HG03103 (cell line): Measurements from ENCODE around the gene RNF167.
"Not testable (repeated sequence)": the region's sequence is repeated elsewhere in the genome, so short reads cannot be mapped to it uniquely, and the experiment has no call there.

Experiments
- ATAC-seq: cut with Tn5 transposase; IDR thresholded peaks from one replicate; pipeline ENCODE4 v1.9.1; 2021; ENCODE audit warnings: low read depth; ENCODE audit not compliant: unreplicated experiment

Gene RNF167

DNA sequence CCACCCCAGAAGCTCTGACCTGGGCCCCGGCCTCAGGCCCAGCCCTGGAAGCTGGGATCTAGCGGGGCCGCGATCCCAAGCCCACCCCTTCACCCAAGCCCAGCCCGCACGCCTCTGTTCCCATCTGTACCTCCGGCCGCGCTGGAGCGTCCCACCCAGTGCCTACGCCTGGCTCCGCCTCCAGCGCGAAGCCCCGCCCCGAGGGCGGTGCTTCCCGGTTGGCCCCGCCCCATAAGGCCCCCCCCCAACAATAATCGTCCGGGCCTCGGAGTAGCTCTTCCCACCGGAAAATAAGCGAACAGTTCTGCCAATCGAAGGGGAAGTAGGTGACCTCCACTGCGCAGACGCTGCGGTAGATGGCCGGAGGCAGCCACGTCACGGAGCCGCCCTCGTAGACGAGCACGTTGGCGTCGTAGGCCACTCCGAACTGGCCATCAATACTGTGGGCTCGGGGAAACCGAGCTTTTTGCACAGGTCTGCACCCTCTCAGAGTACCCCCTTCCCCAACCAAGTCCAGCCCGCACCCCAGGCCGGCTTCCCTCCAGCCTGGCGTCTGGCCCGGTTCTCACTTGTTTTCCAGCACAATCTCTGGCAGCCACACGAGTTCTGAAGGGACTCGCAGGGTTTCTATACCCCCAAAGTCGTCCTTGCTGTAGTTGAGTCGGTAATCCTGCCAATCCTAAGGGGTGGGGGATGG, 38.3 kb upstream of the RNF167 start:
- no peak for ATAC-seq

DNA sequence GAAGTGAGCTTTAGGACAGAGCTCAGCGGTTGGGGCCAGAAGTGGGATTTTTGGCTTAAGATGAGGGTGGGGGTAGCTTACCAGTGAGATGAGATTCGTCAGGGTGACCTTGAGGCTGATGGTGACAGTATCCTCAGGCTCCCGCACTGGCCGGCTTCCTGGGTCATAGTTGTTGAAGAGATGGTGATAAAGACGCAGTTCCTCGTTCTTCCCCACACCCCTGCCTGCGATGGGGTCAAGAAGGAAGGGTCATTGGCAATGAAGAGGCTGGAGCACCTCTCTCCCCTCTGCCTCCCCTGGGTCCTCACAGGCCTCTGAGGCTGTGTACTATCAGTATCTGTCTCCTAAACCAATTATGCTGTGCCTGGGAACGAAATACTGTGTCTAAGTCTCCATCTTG, 37.5 kb upstream of the RNF167 start:
- no peak for ATAC-seq

DNA sequence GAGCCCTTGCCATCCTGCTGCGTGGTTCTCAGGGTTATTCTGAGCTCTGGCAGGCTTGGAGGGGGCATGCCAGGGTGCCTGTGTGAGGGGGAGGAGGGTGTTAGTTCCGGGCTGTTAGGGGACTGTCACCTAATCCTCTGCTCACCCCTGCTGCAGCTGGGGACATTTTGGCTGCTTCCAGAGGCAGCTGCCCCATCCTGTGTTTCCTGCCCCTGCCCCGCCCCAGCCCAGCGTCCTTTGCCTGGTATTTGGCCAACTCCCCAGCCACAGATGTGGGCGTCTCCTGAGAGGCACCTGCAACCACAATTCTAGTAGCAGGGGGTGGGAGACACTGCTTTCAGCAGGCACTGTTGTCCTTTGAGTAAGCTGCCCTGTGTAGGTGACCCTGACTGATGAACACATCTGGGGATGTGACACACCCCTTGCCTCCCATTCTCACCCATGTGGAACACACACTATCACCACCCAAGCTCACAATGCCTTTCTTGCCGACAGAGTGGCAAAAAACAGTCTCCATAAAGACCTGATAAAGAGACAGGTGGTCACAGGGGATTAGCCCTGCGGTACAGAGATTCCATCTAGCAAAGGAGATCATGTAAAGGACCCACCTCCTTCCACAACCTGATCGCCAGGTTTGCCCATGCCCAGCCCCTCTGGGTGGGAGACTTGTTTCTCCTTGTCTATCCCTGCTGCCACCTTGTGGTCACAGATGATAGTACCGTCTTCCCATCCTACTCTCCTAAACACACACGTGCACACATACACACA, 36.8 kb upstream of the RNF167 start, which contains the start of gene CHRNE:
Gene CHRNE (minus strand): TSS at position 48 of the 768 bp plus-strand sequence. CDS start 35 bp downstream, at position 13.
- no peak for ATAC-seq

DNA sequence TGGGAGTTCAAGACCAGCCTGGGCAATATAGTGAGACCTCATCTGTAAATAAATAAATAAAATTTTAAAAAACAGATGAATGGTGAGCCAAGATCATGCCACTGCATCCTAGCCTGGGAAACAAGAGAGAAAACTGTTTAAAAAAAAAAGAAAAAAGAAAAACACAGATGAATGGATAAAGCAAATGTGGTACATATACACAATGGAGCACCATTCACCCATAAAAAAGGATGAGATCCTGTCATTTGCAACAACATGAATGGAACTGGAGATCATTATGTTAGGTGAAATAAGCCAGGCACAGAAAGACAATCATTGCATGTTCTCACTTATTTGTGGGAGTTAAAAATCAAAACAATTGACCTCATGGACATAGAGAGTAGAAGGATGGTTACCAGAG, 33.4 kb upstream of the RNF167 start:
- ATAC-seq = not testable (repeated sequence)

DNA sequence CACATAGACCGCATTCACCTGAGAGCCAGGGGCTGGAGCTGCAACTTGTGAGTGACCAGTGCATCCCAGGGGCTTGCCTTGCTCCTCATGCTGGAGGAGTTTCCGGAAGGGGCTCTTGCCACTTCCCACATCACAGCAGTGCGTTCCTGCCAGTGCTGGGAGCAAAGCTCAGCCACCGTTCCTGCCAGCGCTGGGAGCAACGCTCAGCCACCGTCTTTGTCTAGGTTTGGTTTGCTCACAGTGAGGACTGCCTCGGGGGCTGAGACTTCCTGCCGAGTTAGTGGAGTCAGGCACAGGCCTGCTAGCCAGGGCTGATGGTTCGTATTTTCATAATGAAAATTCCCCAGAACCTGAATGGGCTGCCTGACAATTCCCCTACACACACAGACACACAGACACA, 31.8 kb upstream of the RNF167 start:
- ATAC-seq = no peak

DNA sequence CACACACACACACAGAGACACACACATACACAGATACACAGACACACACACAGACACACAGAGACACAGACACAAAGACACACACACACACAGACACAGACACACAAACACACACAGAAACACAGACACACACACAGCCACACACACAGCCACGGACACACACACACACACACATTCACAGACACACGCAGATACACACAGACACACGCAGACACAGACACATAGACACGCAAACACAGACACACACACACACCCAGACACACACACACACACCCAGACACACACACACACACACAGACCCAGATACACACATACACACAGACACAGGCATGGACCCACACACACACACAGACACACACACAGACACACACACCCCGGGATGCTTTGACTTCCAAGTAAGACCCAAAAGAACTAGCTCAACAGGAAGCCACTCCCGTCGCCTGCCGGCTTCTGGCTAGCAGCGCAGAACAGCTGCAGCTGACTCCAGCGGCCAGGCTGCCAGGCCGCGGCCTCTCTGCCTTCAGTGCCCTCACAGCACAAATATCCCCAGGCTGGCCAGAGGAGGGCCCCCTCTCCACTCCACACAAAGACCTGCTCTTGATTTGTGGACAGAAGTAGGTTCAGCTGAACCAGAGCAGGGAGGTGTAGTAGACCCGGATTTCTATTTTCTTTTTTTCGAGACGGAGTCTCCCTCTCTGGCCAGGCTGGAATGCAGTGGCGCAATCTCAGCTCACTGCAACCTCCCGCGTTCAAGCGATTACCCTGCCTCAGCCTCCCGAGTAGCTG, 31.2 kb upstream of the RNF167 start:
- no peak for ATAC-seq

DNA sequence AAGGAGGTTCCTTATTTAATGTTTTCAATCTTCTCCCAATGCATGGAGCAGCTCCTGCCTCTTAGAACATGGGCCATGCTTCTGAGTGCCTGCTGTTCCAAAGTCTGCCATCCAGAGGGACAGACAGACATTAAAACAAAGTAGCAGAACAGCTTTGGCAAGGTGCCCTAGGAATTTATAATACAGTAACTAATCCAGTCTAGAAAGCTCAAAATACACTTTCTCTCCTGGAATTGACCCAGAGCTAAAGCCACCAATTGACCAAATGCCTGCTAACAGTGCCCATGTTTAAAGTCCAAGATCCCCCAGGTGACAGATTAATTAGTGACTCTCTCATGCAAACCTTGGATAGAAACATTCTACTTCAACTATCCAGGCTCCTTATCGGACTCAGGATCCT, 26.1 kb upstream of the RNF167 start:
- ATAC-seq = no peak

DNA sequence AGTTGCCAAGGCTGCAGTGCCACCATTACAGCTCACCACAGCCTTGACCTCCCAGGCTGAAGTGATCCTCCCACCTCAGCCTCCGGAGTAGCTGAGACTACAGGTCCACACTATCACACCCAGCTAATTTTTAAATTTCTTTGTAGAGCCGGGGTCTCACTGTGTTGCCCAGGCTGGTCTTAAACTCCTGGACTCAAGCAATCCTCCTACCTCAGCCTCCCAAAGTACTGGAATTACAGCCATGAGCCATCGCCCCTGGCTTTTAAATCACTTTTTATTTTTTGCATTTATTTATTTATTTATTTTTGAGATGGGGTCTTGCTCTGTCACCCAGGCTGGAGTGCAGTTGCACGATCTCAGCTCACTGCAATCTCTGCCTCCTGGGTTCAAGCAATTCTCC, 25.5 kb upstream of the RNF167 start:
- ATAC-seq = not testable (repeated sequence)

DNA sequence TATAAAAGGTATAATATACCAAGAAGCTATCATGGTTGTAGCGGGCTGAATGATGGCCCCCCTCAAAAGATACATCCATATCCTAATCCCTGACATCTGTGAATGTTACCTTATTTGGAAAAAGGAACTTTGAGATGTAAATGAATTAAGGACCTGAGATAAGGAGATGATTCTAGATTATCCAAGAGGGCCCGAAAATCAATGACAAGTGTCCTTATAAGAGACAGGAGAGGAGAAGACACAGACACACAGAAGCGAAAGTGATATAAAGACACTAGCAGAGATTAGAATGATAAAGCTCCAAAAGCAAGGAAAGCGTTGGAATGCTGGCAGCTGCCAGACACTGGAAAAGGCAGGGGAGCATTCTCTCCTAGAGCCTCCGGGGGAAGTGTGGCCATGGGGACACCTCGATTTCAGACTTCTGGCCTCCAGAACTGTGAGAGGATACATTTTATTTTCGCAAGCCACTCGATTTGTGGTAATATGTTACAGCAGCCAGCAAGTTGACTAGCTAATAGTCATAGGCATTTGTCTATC, 20.5 kb upstream of the RNF167 start:
- no peak for ATAC-seq

DNA sequence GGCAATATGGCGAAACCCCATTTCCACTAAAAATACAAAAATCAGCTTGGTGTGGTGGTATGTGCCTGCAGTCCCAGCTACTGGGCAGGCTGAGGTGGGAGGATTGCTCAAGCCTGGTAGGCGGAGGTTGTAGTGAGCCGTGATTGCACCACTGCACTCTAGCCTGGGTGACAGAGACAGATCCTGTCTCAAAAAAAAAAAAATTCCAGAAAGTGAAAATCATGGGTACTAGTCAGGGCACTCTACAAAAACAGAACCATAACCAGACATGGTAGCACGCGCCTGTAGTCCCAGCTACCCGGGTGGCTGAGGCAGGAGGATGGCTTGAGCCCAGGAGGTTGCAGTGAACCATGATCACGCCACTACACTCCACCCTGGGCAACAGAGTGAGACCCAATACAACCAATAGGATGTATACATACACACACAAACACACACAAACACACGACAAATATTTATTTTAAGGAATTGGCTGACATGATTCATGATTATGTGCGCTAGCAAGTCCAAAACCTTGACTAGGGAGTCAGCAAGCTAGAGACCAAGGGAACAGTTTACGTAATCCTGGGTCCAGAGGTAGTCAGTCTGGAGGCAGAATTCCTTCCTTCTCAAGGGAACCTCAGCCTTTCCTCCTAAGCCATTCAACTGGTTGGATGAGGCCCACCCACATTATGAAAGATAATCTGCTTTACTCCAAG, 19.6 kb upstream of the RNF167 start:
- no peak for ATAC-seq

DNA sequence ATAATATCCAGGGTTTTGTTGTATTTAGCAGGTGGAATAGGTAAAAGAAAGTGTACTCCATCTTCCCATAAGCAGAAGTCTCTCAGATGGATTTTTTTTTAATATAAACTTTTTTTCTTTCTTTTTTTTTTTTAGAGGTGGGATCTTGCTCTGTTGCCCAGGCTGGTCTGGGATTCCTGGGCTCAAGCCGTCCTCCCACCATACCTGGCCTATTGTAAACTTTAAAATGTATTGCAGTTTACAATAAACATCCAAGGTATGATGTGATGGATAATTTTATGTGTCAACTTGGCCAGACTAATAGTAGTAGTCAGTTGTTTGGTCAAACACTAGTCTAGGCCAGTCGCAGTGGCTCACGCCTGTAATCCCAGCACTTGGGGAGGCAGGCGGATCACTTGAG, 18.7 kb upstream of the RNF167 start:
- ATAC-seq = no peak

DNA sequence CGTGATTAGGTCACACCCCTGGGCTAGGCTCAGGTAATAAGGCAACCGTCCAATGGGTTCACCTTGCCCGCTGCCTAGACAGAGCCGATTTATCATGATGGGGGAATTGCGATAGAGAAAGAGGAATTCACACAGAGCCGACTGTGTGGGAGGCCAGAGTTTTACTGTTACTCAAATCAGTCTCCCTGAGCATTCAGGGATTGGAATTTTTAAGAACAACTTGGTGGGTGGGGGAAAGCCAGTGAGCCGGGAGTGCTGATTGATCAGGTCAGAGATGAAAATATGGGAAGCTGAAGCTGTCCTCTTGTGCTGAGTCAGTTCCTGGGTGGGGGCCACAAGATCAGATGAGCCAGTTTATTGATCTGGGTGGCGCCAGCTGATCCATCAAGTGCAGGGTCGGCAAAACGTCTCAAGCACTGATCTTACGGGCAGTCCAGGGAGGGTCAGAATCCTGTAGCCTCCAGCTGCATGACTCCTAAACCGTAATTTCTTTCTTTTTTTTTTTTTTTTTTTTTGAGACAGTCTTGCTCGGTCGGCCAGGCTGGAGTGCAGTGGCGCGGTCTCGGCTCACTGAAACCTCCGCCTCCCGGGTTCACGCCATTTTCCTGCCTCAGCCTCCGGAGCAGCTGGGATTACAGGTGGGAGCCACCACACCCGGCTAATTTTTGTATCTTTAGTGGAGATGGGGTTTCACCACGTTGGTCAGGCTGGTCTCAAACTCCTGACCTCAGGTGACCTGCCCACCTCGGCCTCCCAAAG, 13.3 kb upstream of the RNF167 start:
- not testable (repeated sequence) for ATAC-seq

DNA sequence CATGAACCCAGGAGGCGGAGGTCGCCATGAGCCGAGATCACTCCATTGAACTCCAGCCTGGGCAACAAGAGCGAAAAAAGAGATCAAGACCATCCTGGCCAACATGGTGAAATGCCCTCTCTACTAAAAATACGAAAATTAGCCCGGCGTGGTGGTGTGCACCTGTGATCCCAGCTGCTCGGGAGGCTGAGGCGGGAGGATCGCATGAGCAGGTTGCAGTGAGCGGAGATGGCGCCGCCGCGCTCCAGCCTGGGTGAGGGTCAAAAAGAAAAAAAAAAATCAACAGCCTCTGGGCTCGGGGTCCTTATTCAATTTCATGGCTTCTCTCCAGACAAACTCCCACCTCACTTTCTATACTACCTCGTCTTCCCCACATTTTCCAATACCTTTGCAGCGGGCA, 11.2 kb upstream of the RNF167 start:
- ATAC-seq = no peak

DNA sequence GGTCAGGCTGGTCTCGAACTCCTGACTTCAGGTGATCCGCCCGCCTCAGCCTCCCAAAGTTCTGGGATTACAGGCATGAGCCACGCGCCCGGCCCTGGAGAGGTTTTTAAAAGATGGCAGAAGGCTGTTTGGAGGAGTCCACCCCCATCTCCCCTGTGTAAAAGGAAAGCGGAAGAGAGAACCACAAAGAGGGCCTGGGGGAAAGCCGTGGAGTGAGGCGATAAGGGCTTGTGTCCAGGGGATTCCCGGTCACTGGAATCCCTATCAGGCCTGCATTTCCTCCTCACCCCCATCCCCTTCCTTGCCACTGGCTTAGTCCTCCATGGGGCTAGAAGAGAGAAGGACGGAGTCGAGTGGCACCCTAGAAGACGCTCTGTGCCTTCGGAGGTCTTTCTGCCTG, 8.1 kb upstream of the RNF167 start, which contains the start of gene GP1BA:
Gene GP1BA (plus strand): TSS at position 315 of the 400 bp plus-strand sequence. CDS start 328 bp downstream, outside the sequence.
- ATAC-seq = no peak

DNA sequence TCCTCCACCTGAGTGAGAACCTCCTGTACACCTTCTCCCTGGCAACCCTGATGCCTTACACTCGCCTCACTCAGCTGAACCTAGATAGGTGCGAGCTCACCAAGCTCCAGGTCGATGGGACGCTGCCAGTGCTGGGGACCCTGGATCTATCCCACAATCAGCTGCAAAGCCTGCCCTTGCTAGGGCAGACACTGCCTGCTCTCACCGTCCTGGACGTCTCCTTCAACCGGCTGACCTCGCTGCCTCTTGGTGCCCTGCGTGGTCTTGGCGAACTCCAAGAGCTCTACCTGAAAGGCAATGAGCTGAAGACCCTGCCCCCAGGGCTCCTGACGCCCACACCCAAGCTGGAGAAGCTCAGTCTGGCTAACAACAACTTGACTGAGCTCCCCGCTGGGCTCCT, 7.3 kb upstream of the RNF167 start:
- ATAC-seq = no peak

DNA sequence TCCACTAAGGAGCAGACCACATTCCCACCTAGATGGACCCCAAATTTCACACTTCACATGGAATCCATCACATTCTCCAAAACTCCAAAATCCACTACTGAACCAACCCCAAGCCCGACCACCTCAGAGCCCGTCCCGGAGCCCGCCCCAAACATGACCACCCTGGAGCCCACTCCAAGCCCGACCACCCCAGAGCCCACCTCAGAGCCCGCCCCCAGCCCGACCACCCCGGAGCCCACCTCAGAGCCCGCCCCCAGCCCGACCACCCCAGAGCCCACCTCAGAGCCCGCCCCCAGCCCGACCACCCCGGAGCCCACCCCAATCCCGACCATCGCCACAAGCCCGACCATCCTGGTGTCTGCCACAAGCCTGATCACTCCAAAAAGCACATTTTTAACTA, 6.4 kb upstream of the RNF167 start:
- no peak for ATAC-seq

DNA sequence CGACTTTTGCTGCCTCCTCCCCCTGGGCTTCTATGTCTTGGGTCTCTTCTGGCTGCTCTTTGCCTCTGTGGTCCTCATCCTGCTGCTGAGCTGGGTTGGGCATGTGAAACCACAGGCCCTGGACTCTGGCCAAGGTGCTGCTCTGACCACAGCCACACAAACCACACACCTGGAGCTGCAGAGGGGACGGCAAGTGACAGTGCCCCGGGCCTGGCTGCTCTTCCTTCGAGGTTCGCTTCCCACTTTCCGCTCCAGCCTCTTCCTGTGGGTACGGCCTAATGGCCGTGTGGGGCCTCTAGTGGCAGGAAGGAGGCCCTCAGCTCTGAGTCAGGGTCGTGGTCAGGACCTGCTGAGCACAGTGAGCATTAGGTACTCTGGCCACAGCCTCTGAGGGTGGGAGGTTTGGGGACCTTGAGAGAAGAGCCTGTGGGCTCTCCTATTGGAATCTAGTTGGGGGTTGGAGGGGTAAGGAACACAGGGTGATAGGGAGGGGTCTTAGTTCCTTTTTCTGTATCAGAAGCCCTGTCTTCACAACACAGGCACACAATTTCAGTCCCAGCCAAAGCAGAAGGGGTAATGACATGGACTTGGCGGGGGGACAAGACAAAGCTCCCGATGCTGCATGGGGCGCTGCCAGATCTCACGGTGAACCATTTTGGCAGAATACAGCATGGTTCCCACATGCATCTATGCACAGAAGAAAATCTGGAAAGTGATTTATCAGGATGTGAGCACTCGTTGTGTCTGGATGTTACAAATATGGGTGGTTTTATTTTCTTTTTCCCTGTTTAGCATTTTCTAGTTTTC, 5.7 kb upstream of the RNF167 start:
- ATAC-seq = no peak

DNA sequence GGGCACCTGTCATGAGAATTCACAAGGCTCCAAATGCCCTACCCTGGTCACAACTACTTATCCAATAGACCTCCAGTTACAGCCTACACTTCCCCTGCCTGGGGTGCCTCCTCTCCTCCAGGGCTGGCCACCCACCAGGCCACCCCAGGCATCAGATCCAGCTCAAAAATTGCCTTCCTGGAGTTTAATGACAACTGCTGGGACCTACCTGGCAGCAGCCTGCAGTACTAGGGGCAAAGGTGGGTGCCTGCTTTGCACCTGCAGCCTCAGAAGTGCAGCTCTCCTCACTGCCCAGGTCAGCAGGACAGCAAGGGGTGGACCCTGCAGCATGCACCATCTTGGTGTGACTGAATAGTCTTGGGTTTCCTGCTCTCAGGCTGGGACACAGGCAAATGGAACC, 4.4 kb upstream of the RNF167 start:
- ATAC-seq = no peak

DNA sequence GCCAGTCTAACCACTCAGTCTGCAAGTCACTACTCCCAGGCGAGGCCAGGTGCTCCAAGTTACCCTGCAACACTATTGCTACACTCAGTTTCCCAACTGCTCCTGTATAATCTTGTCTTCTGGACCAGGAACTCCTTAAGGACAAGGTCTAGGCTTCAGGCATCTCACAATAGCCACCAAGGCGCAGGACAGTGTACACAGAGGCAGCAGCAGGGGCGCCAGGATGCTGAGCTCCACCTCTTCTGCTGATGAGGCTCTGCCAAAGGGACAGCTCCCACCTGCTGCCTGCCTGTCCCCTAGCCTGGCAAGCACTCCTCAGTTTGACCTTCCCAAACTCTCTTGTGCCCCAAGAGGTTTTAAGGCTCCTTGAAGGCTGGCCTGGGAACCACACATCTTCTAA, 3.6 kb upstream of the RNF167 start:
- no peak for ATAC-seq
